ENCODE results near the gene PPAN. TPM values are rescaled to one million over a fixed set of nuclear protein-coding genes. Genes with fewer than 3 reads are reported as not detected.
A peak's percentile ranks its signal among the peaks of the same experiment; 100 is the strongest.

PPAN gene
- total and polyA plus RNA-seq, 7 donors = 16.2 to 58.7 (median 25.2) TPM

DNA sequence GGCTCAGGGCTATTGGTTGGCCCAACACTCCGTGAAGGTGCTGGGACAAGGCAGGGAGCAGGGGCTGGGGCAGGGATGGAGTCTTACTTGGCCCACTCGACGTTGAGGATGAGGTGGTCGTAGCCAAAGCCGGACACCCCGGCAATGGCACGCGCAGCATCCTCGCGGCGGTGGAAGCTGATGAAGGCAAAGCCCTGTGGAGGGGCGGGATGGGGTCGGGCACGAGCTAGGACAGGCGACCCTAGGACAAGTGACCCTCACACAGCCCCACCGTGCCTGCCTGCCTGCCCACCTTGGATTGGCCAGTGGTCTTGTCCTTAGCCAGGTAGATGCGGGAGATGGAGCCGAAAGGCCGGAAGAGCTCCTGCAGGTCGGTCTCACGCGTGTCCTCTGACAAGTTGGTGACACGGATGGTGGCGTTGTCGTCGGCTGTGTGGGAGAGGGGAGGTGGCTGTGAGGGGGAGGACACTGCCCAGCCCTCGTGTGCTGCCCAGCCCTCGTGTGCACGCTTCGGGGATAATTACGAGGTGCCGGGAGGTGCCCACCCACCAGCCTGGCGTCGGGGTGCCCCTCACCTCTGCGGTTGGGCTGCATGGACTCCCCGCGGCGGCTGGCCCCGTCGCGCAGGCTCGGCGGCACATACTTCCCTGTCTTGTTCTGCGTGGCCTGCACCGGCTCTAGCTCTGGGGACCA is 9.4 kb downstream of the PPAN start:
- no peak for TF ChIP-seq EP300 (IDR thresholded peaks at IDR 0.05)
- TF ChIP-seq, protein P1, sequence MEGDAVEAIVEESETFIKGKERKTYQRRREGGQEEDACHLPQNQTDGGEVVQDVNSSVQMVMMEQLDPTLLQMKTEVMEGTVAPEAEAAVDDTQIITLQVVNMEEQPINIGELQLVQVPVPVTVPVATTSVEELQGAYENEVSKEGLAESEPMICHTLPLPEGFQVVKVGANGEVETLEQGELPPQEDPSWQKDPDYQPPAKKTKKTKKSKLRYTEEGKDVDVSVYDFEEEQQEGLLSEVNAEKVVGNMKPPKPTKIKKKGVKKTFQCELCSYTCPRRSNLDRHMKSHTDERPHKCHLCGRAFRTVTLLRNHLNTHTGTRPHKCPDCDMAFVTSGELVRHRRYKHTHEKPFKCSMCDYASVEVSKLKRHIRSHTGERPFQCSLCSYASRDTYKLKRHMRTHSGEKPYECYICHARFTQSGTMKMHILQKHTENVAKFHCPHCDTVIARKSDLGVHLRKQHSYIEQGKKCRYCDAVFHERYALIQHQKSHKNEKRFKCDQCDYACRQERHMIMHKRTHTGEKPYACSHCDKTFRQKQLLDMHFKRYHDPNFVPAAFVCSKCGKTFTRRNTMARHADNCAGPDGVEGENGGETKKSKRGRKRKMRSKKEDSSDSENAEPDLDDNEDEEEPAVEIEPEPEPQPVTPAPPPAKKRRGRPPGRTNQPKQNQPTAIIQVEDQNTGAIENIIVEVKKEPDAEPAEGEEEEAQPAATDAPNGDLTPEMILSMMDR (IDR thresholded peaks at IDR 0.05) = no peak
- peak in 1 of 4 donors; percentile 16 for TF ChIP-seq POLR2AphosphoS5 (IDR thresholded peaks at IDR 0.05)
- no peak for TF ChIP-seq POLR2A (IDR thresholded peaks at IDR 0.05)
- intact Hi-C loops (cut with DNase I) = no loop called here
- Histone ChIP-seq H3K4me1 (peaks cover 0 to 38% (median 19%) of the 10 kb centered on the region in 4 donors), H3K9me3 (no peaks in the 10 kb centered on the region), H3K4me3 (no peak overlapping the region), H3K27me3 (no peaks in the 10 kb centered on the region), H3K27ac (no peak overlapping the region), H3K36me3 (peaks cover 32 to 64% (median 40%) of the 10 kb centered on the region in 4 donors)
- no peak for DNase-seq
- 88 to 91% methylated on average over 45 of the region's 45 CpGs for WGBS, 2 donors

DNA sequence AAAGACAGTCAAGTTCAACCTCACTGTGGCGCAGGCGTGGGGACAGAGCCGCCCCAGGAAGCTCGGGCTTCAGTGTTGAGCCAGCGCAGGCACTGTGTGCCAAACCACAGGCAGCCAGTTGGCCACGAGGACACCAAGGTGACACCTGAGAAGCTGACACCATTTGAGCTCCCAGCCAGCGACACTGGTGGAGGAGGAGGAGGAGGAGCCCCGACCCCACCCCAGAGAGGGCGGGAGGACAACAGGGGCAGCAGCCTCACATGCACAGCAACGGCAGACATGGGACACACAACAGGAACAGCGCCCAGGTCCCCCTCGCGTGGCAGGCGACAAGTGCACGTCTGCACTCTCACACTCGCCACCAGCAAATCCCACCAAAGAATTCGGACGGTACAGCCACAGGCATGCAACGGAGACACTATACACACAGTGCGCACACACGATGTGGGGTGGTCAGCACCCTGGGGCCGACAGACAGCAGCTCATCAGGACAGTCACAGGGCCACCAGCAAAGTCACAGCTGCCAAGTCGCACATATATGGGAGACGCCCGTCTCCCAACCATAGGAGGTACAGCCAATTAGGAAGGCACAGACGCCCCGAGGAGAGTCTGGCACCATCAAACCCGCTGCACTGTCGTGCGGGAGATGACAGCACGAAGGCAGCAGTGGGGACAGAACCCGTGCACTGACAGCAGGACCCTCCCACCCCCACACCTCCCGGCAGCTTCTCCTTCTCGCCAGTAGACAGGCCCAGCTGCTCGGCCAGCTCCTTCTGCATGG is 10.1 kb downstream of the PPAN start:
- Histone ChIP-seq H3K4me3 (no peak overlapping the region), H3K27me3 (no peaks in the 10 kb centered on the region), H3K27ac (no peak overlapping the region), H3K9me3 (no peaks in the 10 kb centered on the region), H3K4me1 (peaks cover 0 to 38% (median 19%) of the 10 kb centered on the region in 4 donors), H3K36me3 (peaks cover 29 to 57% (median 34%) of the 10 kb centered on the region in 4 donors)
- TF ChIP-seq POLR2AphosphoS5 (IDR thresholded peaks at IDR 0.05) (no peak), EP300 (IDR thresholded peaks at IDR 0.05) (no peak), POLR2A (IDR thresholded peaks at IDR 0.05) (no peak)
- TF ChIP-seq, protein P1 (IDR thresholded peaks at IDR 0.05) = no peak
- intact Hi-C loops (cut with DNase I) = no loop called here
- DNase-seq = no peak
- WGBS, 2 donors = 90% methylated on average over 35 of the region's 35 CpGs

DNA sequence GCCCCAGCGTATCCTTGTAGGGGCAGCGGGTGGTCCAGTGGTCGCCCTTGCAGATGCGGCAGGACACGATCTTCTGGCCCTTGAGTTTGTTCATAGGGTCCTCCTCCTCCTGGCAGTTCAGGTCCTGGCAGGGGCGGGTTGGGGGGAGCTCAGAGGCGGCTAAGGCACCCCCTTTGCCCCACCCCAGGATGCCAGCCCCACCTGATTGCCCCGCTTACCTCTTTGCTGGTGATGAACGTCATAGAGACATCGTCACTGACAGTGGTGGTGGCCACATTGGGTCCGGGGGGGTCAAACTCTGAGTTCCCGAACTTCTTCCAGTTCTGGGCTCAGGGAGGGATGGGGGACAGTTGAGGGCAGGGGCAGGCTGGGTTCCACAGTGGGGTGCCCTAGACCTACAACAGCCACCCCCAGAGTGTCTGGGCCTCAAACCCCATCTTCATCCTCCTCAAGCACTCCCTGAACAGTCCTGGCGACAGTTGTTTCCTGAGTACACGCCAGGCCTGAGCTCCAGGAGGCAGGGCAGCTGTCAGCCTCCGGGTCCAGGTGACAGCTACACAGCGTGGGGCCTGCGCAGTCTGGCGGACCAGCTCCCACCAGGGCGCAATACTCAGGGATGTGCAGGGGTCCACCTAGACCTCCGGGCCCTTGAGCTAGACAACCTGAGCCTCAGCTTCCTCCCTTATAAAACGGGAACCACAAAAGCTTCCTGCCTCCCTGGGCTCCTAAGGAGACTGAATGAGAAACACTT is 10.9 kb downstream of the PPAN start:
- TF ChIP-seq POLR2A (IDR thresholded peaks at IDR 0.05) = no peak
- TF ChIP-seq POLR2AphosphoS5 (IDR thresholded peaks at IDR 0.05) = peak in 1 of 4 donors; percentile 2
- Histone ChIP-seq H3K36me3 (peaks cover 27 to 49% (median 31%) of the 10 kb centered on the region in 4 donors), H3K27me3 (no peaks in the 10 kb centered on the region), H3K9me3 (no peaks in the 10 kb centered on the region), H3K4me1 (peaks cover 0 to 38% (median 22%) of the 10 kb centered on the region in 4 donors), H3K27ac (no peak overlapping the region), H3K4me3 (no peak overlapping the region)
- DNase-seq = no peak
- 92% methylated on average over 21 of the region's 21 CpGs for WGBS, 2 donors
- intact Hi-C loops (cut with DNase I) = no loop called here

DNA sequence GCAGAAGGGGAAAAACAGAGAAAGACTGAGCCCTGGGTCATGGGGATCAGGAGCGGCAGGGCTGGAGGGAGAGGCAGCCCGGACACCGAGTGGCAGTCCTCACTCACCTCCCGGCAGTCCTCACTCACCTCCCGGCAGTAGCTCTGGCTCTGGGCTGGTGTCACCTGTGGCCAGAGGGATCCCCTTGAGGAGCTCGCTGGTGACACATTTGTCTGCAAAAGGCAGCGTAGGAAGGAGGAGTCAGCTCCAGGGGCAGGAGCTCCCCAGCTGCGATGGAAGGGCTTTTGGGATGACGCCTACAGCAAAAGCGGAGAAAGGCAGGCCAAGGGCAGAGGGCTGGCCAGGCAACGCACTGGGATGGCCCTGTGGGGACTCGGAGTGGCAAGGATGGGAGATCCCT is 12.8 kb downstream of the PPAN start:
- DNase-seq = no peak
- H3K4me1 ChIP-seq = peaks cover 0 to 30% (median 16%) of the 10 kb centered on the region in 4 donors
- intact Hi-C loops (cut with DNase I) = no loop called here
- H3K4me3 ChIP-seq = peak overlapping the region; percentile 68 to 98 (median 80)
- no peaks in the 10 kb centered on the region for H3K27me3 ChIP-seq
- 28 to 51% methylated on average over 12 of the region's 12 CpGs for WGBS, 2 donors
- H3K36me3 ChIP-seq = peaks cover 27 to 46% (median 31%) of the 10 kb centered on the region in 4 donors
- TF ChIP-seq EP300 (IDR thresholded peaks at IDR 0.05) (no peak), POLR2A (IDR thresholded peaks at IDR 0.05) (no peak), POLR2AphosphoS5 (IDR thresholded peaks at IDR 0.05) (no peak)
- TF ChIP-seq, protein P1 (IDR thresholded peaks at IDR 0.05) = no peak
- peak overlapping the region in 3 of 4 donors; percentile 83 to 88 (median 88) for H3K27ac ChIP-seq
- no peaks in the 10 kb centered on the region for H3K9me3 ChIP-seq

Data from sigmoid colon (tissue), 7 donors.